ENCODE results near the gene RBM12. TPM values are rescaled to one million over a fixed set of nuclear protein-coding genes. Genes with fewer than 3 reads are reported as not detected.
"Not testable (repeated sequence)": the region's sequence is repeated elsewhere in the genome, so short reads cannot be mapped to it uniquely, and the experiment has no call there.

Gene RBM12, protein sequence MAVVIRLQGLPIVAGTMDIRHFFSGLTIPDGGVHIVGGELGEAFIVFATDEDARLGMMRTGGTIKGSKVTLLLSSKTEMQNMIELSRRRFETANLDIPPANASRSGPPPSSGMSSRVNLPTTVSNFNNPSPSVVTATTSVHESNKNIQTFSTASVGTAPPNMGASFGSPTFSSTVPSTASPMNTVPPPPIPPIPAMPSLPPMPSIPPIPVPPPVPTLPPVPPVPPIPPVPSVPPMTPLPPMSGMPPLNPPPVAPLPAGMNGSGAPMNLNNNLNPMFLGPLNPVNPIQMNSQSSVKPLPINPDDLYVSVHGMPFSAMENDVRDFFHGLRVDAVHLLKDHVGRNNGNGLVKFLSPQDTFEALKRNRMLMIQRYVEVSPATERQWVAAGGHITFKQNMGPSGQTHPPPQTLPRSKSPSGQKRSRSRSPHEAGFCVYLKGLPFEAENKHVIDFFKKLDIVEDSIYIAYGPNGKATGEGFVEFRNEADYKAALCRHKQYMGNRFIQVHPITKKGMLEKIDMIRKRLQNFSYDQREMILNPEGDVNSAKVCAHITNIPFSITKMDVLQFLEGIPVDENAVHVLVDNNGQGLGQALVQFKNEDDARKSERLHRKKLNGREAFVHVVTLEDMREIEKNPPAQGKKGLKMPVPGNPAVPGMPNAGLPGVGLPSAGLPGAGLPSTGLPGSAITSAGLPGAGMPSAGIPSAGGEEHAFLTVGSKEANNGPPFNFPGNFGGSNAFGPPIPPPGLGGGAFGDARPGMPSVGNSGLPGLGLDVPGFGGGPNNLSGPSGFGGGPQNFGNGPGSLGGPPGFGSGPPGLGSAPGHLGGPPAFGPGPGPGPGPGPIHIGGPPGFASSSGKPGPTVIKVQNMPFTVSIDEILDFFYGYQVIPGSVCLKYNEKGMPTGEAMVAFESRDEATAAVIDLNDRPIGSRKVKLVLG
- total RNA-seq (10 to 100 TPM; 66.8 to 73.9 TPM), polyA plus RNA-seq (ENCODE audit: insufficient read length in 2 of 2) (10 to 100 TPM; 50.2 to 65.4 TPM)
- long read RNA-seq, donor 1, full-length matches to known transcripts = 57 of 62 reads
- long read RNA-seq, donor 1, partial matches to known transcripts = 5 of 62 reads
- long read RNA-seq, donor 1, other reads (novel, unspliced or antisense) = 0 of 62 reads
- long read RNA-seq, donor 2, full-length matches to known transcripts = 10 of 10 reads
- long read RNA-seq, donor 2, partial matches to known transcripts = 0 of 10 reads
- long read RNA-seq, donor 2, other reads (novel, unspliced or antisense) = 0 of 10 reads
- long read RNA-seq, donor 3, full-length matches to known transcripts = 20 of 20 reads
- long read RNA-seq, donor 3, partial matches to known transcripts = 0 of 20 reads
- long read RNA-seq, donor 3, other reads (novel, unspliced or antisense) = 0 of 20 reads
- long read RNA-seq, donor 4, full-length matches to known transcripts = 23 of 29 reads
- long read RNA-seq, donor 4, partial matches to known transcripts = 6 of 29 reads
- long read RNA-seq, donor 4, other reads (novel, unspliced or antisense) = 0 of 29 reads

DNA sequence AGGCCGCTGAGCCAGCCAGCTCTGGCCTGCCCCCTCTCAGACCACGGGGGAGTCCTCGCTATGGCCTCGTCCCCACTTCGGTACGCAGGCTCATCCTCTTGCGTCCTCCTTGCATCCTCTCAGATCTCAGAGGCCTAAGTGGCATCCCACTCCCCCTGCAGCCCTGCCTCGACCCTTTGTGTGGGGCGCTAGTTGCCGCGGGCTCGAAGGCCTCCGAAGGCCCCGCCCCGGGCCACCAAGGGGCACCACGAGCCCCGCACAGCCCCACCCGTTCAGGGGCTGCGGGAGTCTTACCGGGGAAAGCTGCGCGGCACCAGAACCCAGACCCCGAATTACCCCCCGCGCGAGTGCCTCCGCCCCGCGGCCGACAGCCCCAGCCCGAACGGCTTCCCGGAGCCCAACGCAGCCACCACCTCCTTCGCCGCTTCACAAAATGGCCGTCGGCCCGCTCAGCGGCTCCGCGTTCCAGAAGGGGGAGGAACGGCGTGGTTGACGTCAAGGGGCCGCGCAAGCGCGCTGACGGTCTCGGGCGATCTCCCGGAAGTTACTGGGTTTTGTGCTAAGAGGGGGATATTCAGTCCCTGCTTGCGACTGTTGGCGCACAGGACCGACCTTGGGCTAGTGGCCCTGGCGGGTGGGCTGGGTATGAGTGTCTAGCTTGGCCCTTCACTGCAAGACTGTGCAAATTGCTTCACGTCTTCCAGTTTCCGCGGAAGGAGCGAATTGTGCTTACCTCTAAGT, at the start of gene RBM12, which contains the start of gene CPNE1:
Gene RBM12, minus strand, starts transcription at position 435 of the 741 bp plus-strand sequence. CDS start 9,578 bp downstream, outside the sequence.
Gene CPNE1, minus strand, starts transcription at position 435 of the 741 bp plus-strand sequence. CDS start 31,977 bp downstream, outside the sequence.
- Histone ChIP-seq H3K27me3 (ENCODE audit: control insufficient read depth, insufficient read depth, low read length) (no peaks in the 10 kb centered on the region), H3K4me1 (ENCODE audit: control insufficient read depth, insufficient read depth, low read length) (peaks cover 11% of the 10 kb centered on the region), H3K27ac (ENCODE audit: low read depth, low read length) (peak within 1 kb of the TSS; percentile 98), H3K9me3 (ENCODE audit: control insufficient read depth, insufficient read depth, low read length) (no peaks in the 10 kb centered on the region), H3K4me3 (ENCODE audit: low read depth, low read length) (peak within 1 kb of the TSS; percentile 93), H3K36me3 (ENCODE audit: control insufficient read depth, insufficient read depth, low read length) (peaks cover 3% of the 10 kb centered on the region)
- peak; percentile 80 to 98 (median 89) for DNase-seq (ENCODE audit: low read depth in 4 of 6, low spot score in 6 of 6)
- under 1% methylated on average over 57 of the region's 61 CpGs for WGBS (ENCODE audit: insufficient coverage)

- Histone ChIP-seq H3K4me3 (ENCODE audit: low read depth, low read length) (no peak overlapping the region), H3K36me3 (ENCODE audit: control insufficient read depth, insufficient read depth, low read length) (peaks cover 58% of the 10 kb centered on the region), H3K9me3 (ENCODE audit: control insufficient read depth, insufficient read depth, low read length) (no peaks in the 10 kb centered on the region), H3K4me1 (ENCODE audit: control insufficient read depth, insufficient read depth, low read length) (no peaks in the 10 kb centered on the region), H3K27ac (ENCODE audit: low read depth, low read length) (no peak overlapping the region), H3K27me3 (ENCODE audit: control insufficient read depth, insufficient read depth, low read length) (no peaks in the 10 kb centered on the region)
- DNase-seq (ENCODE audit: low read depth in 4 of 6, low spot score in 6 of 6) = no peak
- 92% methylated on average over 2 of the region's 4 CpGs for WGBS (ENCODE audit: insufficient coverage)
Measured at GRCh38 chr20:35714127-35714526, 49.4 kb upstream of the RBM12 start.

GRCh38 chr20:35713120-35713519, 48.4 kb upstream of the RBM12 start:
- not testable (repeated sequence) for H3K4me1 ChIP-seq (ENCODE audit: control insufficient read depth, insufficient read depth, low read length); H3K27me3 ChIP-seq (ENCODE audit: control insufficient read depth, insufficient read depth, low read length); H3K4me3 ChIP-seq (ENCODE audit: low read depth, low read length); DNase-seq (ENCODE audit: low read depth in 4 of 6, low spot score in 6 of 6); H3K27ac ChIP-seq (ENCODE audit: low read depth, low read length); H3K9me3 ChIP-seq (ENCODE audit: control insufficient read depth, insufficient read depth, low read length)
- 90% methylated on average over 2 of the region's 9 CpGs for WGBS (ENCODE audit: insufficient coverage)
- H3K36me3 ChIP-seq (ENCODE audit: control insufficient read depth, insufficient read depth, low read length) = peaks cover 48% of the 10 kb centered on the region

- Histone ChIP-seq H3K4me3 (ENCODE audit: low read depth, low read length) (no peak overlapping the region), H3K27me3 (ENCODE audit: control insufficient read depth, insufficient read depth, low read length) (no peaks in the 10 kb centered on the region), H3K36me3 (ENCODE audit: control insufficient read depth, insufficient read depth, low read length) (peaks cover 39% of the 10 kb centered on the region), H3K4me1 (ENCODE audit: control insufficient read depth, insufficient read depth, low read length) (no peaks in the 10 kb centered on the region), H3K9me3 (ENCODE audit: control insufficient read depth, insufficient read depth, low read length) (no peaks in the 10 kb centered on the region), H3K27ac (ENCODE audit: low read depth, low read length) (no peak overlapping the region)
- WGBS (ENCODE audit: insufficient coverage) = no CpG with 5 or more reads among the region's 6 CpGs
- DNase-seq (ENCODE audit: low read depth in 4 of 6, low spot score in 6 of 6) = no peak
Measured at GRCh38 chr20:35711588-35712209, 47.0 kb upstream of the RBM12 start.

- Histone ChIP-seq H3K4me3 (ENCODE audit: low read depth, low read length) (no peak overlapping the region), H3K4me1 (ENCODE audit: control insufficient read depth, insufficient read depth, low read length) (no peaks in the 10 kb centered on the region), H3K9me3 (ENCODE audit: control insufficient read depth, insufficient read depth, low read length) (no peaks in the 10 kb centered on the region), H3K27ac (ENCODE audit: low read depth, low read length) (no peak overlapping the region), H3K36me3 (ENCODE audit: control insufficient read depth, insufficient read depth, low read length) (peaks cover 38% of the 10 kb centered on the region), H3K27me3 (ENCODE audit: control insufficient read depth, insufficient read depth, low read length) (no peaks in the 10 kb centered on the region)
- no CpG with 5 or more reads among the region's 6 CpGs for WGBS (ENCODE audit: insufficient coverage)
- DNase-seq (ENCODE audit: low read depth in 4 of 6, low spot score in 6 of 6) = no peak
Measured at GRCh38 chr20:35710884-35711587, 46.3 kb upstream of the RBM12 start.

GRCh38 chr20:35710039-35710438, 45.3 kb upstream of the RBM12 start:
- H3K9me3 ChIP-seq (ENCODE audit: control insufficient read depth, insufficient read depth, low read length) = no peaks in the 10 kb centered on the region
- H3K27me3 ChIP-seq (ENCODE audit: control insufficient read depth, insufficient read depth, low read length) = no peaks in the 10 kb centered on the region
- H3K36me3 ChIP-seq (ENCODE audit: control insufficient read depth, insufficient read depth, low read length) = peaks cover 37% of the 10 kb centered on the region
- no peak for DNase-seq (ENCODE audit: low read depth in 4 of 6, low spot score in 6 of 6)
- H3K4me1 ChIP-seq (ENCODE audit: control insufficient read depth, insufficient read depth, low read length) = no peaks in the 10 kb centered on the region
- H3K27ac ChIP-seq (ENCODE audit: low read depth, low read length) = no peak overlapping the region
- H3K4me3 ChIP-seq (ENCODE audit: low read depth, low read length) = no peak overlapping the region

DNA sequence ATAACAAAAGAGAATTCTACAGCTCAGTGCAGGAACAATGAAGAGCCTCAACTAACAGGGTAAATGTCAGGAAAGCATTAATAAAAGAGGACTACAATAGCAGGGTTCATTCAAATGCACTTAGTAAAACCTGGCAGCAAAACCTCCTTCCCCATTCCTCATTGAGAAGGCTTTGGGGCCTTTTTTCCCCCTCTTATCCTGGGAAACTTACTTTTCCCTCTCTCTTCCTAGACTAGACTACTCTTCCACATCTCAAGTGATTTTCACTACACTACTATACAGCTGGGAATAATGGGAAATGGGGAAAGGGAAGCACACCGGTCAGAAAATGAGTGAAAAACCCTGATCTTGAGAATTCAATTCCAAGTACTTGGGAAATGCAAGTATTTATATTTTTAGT, 44.6 kb upstream of the RBM12 start:
- no peaks in the 10 kb centered on the region for H3K4me1 ChIP-seq (ENCODE audit: control insufficient read depth, insufficient read depth, low read length)
- DNase-seq (ENCODE audit: low read depth in 4 of 6, low spot score in 6 of 6) = peak in 1 of 6 donors; percentile 18
- H3K36me3 ChIP-seq (ENCODE audit: control insufficient read depth, insufficient read depth, low read length) = peaks cover 35% of the 10 kb centered on the region
- no peaks in the 10 kb centered on the region for H3K27me3 ChIP-seq (ENCODE audit: control insufficient read depth, insufficient read depth, low read length)
- H3K27ac ChIP-seq (ENCODE audit: low read depth, low read length) = no peak overlapping the region
- WGBS (ENCODE audit: insufficient coverage) = no CpG with 5 or more reads among the region's 1 CpG
- no peak overlapping the region for H3K4me3 ChIP-seq (ENCODE audit: low read depth, low read length)
- H3K9me3 ChIP-seq (ENCODE audit: control insufficient read depth, insufficient read depth, low read length) = no peaks in the 10 kb centered on the region

DNA sequence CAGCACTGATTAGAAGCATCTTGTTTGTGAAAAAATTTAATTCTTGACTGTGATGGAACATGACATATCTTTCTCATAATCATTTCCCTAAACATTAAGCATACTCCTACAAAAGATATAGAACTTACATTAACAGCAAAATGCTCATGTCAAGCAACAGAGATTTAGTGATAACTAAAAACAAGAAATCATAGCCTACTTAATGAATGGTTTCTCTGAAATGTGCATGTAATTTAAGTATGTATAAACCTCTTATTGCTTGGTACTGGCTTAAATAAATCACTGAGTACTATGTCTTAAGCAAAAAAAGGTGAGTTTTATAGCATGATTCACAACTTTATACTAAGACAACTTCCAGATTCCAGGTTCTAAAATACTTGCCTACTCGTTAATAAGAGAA, 43.8 kb upstream of the RBM12 start:
- no peak overlapping the region for H3K27ac ChIP-seq (ENCODE audit: low read depth, low read length)
- H3K4me3 ChIP-seq (ENCODE audit: low read depth, low read length) = no peak overlapping the region
- H3K4me1 ChIP-seq (ENCODE audit: control insufficient read depth, insufficient read depth, low read length) = no peaks in the 10 kb centered on the region
- peaks cover 32% of the 10 kb centered on the region for H3K36me3 ChIP-seq (ENCODE audit: control insufficient read depth, insufficient read depth, low read length)
- no peaks in the 10 kb centered on the region for H3K9me3 ChIP-seq (ENCODE audit: control insufficient read depth, insufficient read depth, low read length)
- no CpG with 5 or more reads among the region's 1 CpG for WGBS (ENCODE audit: insufficient coverage)
- H3K27me3 ChIP-seq (ENCODE audit: control insufficient read depth, insufficient read depth, low read length) = no peaks in the 10 kb centered on the region
- no peak for DNase-seq (ENCODE audit: low read depth in 4 of 6, low spot score in 6 of 6)
